Body of pancreas (tissue), 4 donors: ENCODE measurements around the gene ARHGAP27.
"Not testable (repeated sequence)": the region's sequence is repeated elsewhere in the genome, so short reads cannot be mapped to it uniquely, and the experiment has no call there.

ENCODE experiments used
- CTCF ChIP-seq, 7 experiments: fragments of 450-650 bp in 4 of 7; fragments of 200-600 bp in 3 of 7; sonication (generic) in 3 of 7; IDR thresholded peaks; one replicate each; pipeline ENCODE4 v1.5.1; 2016 to 2019; ENCODE audit warnings: antibody characterized with exemption in 7 of 7
- POLR2A ChIP-seq, 3 donors: fragments of 450-650 bp; IDR thresholded peaks; one replicate each; pipeline ENCODE4 v1.6.1; 2016; ENCODE audit warnings: antibody characterized with exemption in 3 of 3, mild to moderate bottlenecking in 2 of 3

GRCh38 chr17:45461524-45462327, 29.1 kb upstream of the ARHGAP27 start:
- TF ChIP-seq POLR2A, CTCF (IDR thresholded peaks at IDR 0.05): not testable (repeated sequence)
